Smooth muscle cell (in vitro differentiated cells): ENCODE measurements around the gene APOBEC2. TPM values are rescaled to one million over a fixed set of nuclear protein-coding genes. Genes with fewer than 3 reads are reported as not detected.

Experiments used
- DNase-seq: peaks from one replicate; lab custom pipeline; 2025; ENCODE audit not compliant: unreplicated experiment; lab: John Stamatoyannopoulos, UW
- H2AFZ ChIP-seq: fragments of 200-600 bp; sonication (generic); 2 replicates; pipeline ENCODE4 v1.6.0; 2016; ENCODE audit warnings: antibody characterized with exemption, low read depth, mild to moderate bottlenecking
- H3F3A ChIP-seq: fragments of 200-600 bp; sonication (generic); 2 replicates; pipeline ENCODE4 v1.6.0; 2017; ENCODE audit warnings: antibody characterized with exemption, low read depth
- H3K27ac ChIP-seq: fragments of 200-600 bp; sonication (generic); 2 replicates; pipeline ENCODE4 v1.5.1; 2016; ENCODE audit warnings: low read depth, mild to moderate bottlenecking
- H3K27me3 ChIP-seq: fragments of 200-600 bp; sonication (generic); 2 replicates; pipeline ENCODE4 v1.6.1; 2016; ENCODE audit warnings: low read depth, mild to moderate bottlenecking
- H3K36me3 ChIP-seq: fragments of 200-600 bp; sonication (generic); 2 replicates; pipeline ENCODE4 v1.5.1; 2016; ENCODE audit warnings: low read depth
- H3K4me1 ChIP-seq: fragments of 200-600 bp; sonication (generic); 2 replicates; pipeline ENCODE4 v1.5.1; 2016; ENCODE audit warnings: low read depth
- H3K4me2 ChIP-seq: fragments of 200-600 bp; sonication (generic); 2 replicates; pipeline ENCODE4 v1.6.0; 2016; ENCODE audit warnings: mild to moderate bottlenecking
- H3K4me3 ChIP-seq: fragments of 200-600 bp; sonication (generic); 2 replicates; pipeline ENCODE4 v1.5.1; 2016; ENCODE audit warnings: mild to moderate bottlenecking
- H3K79me2 ChIP-seq: fragments of 200-600 bp; sonication (generic); 2 replicates; pipeline ENCODE4 v1.6.0; 2016; ENCODE audit warnings: low read depth, mild to moderate bottlenecking
- H3K9ac ChIP-seq: fragments of 200-600 bp; sonication (generic); 2 replicates; pipeline ENCODE4 v1.6.0; 2016; ENCODE audit warnings: low read depth
- H3K9me3 ChIP-seq: fragments of 200-600 bp; sonication (generic); replicated peaks from 2 replicates; pipeline ENCODE4 v1.5.1; 2016; ENCODE audit warnings: low read depth
- H4K20me1 ChIP-seq: fragments of 200-600 bp; sonication (generic); 2 replicates; pipeline ENCODE4 v1.6.0; 2016; ENCODE audit warnings: low read depth
- WGBS: methylation state at CpG from one replicate; pipeline ENCODE4 v1.1.7; 2016; ENCODE audit warnings: low lambda C conversion rate; 5-methylcytosine and 5-hydroxymethylcytosine counted together
- polyA plus RNA-seq: library from polyadenylated mRNA; unstranded; fragments of >200 nt; fragmentation: Nextera tagmentation; extraction: Ambion mirVana; gene quantifications from 2 replicates; pipeline ENCODE4 v1.2.1, GENCODE V29; 2016
- total RNA-seq: library from RNA; depleted of rRNA; stranded (reverse); fragments of >200 nt; gene quantifications from 2 replicates; pipeline ENCODE4 v1.2.3, GENCODE V29; 2014
- TF ChIP-seq, protein P1 (sequence below): fragments of 200-600 bp; sonication (generic); IDR thresholded peaks from 2 replicates; pipeline ENCODE4 v1.5.1; 2017; ENCODE audit warnings: borderline replicate concordance, mild to moderate bottlenecking, antibody characterized with exemption; ENCODE audit not compliant: insufficient read depth, poor library complexity, severe bottlenecking

Gene APOBEC2
- total and polyA plus RNA-seq, 2 experiments from 2014 or later = 1.2 TPM; not detected in 1

- TF ChIP-seq, protein P1, sequence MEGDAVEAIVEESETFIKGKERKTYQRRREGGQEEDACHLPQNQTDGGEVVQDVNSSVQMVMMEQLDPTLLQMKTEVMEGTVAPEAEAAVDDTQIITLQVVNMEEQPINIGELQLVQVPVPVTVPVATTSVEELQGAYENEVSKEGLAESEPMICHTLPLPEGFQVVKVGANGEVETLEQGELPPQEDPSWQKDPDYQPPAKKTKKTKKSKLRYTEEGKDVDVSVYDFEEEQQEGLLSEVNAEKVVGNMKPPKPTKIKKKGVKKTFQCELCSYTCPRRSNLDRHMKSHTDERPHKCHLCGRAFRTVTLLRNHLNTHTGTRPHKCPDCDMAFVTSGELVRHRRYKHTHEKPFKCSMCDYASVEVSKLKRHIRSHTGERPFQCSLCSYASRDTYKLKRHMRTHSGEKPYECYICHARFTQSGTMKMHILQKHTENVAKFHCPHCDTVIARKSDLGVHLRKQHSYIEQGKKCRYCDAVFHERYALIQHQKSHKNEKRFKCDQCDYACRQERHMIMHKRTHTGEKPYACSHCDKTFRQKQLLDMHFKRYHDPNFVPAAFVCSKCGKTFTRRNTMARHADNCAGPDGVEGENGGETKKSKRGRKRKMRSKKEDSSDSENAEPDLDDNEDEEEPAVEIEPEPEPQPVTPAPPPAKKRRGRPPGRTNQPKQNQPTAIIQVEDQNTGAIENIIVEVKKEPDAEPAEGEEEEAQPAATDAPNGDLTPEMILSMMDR = peak; percentile 68
- peak within 1 kb of the TSS; percentile 14 for H3K4me3 ChIP-seq
- no peak within 1 kb of the TSS for H3K27ac ChIP-seq
- no peaks in the 10 kb centered on the region for H3F3A ChIP-seq
- 73% methylated on average over 10 of the region's 10 CpGs for WGBS
- H3K9ac ChIP-seq = no peak within 1 kb of the TSS
- H3K36me3 ChIP-seq = no peaks in the 10 kb centered on the region
- H3K4me1 ChIP-seq = no peaks in the 10 kb centered on the region
- no peaks in the 10 kb centered on the region for H3K9me3 ChIP-seq
- no peaks in the 10 kb centered on the region for H3K27me3 ChIP-seq
- H4K20me1 ChIP-seq = no peaks in the 10 kb centered on the region
- H3K79me2 ChIP-seq = no peaks in the 10 kb centered on the region
- no peak for DNase-seq
- H2AFZ ChIP-seq = no peak within 1 kb of the TSS
- H3K4me2 ChIP-seq = no peak within 1 kb of the TSS
Observed at GRCh38 chr6:41039060-41039998, 13.7 kb upstream of the APOBEC2 start, which contains the start of gene UNC5CL. UNC5CL (minus strand) TSS chr6:41039221; CDS start chr6:41035074, 4,147 bp downstream.

GRCh38 chr6:41040101-41040939, 12.7 kb upstream of the APOBEC2 start:
- Histone ChIP-seq H3K4me1 (no peaks in the 10 kb centered on the region), H3K36me3 (no peaks in the 10 kb centered on the region), H3F3A (no peaks in the 10 kb centered on the region), H3K27me3 (no peaks in the 10 kb centered on the region), H3K4me2 (no peak overlapping the region), H3K9me3 (no peaks in the 10 kb centered on the region), H3K27ac (no peak overlapping the region), H3K9ac (no peak overlapping the region), H3K4me3 (no peak overlapping the region), H2AFZ (no peak overlapping the region), H4K20me1 (no peaks in the 10 kb centered on the region), H3K79me2 (no peaks in the 10 kb centered on the region)
- no peak for DNase-seq
- TF ChIP-seq, protein P1 = no peak
- WGBS = 71% methylated on average over 6 of the region's 6 CpGs

- no peaks in the 10 kb centered on the region for H3F3A ChIP-seq
- DNase-seq = no peak
- H3K9me3 ChIP-seq = no peaks in the 10 kb centered on the region
- H3K79me2 ChIP-seq = no peaks in the 10 kb centered on the region
- no peak overlapping the region for H2AFZ ChIP-seq
- H3K9ac ChIP-seq = no peak overlapping the region
- H3K36me3 ChIP-seq = no peaks in the 10 kb centered on the region
- no peak overlapping the region for H3K4me2 ChIP-seq
- no peak overlapping the region for H3K4me3 ChIP-seq
- no peaks in the 10 kb centered on the region for H4K20me1 ChIP-seq
- no peaks in the 10 kb centered on the region for H3K27me3 ChIP-seq
- no peaks in the 10 kb centered on the region for H3K4me1 ChIP-seq
- no peak overlapping the region for H3K27ac ChIP-seq
- 100% methylated on average over 1 of the region's 1 CpG for WGBS
- TF ChIP-seq, protein P1 = no peak
Observed at GRCh38 chr6:41040940-41041536, 12.0 kb upstream of the APOBEC2 start.
